Stimulated activated CD4-positive, alpha-beta T cell treated with anti-CD3 and anti-CD28 coated beads, Interleukin-2, amount 100 ng/mL, for 24 hours (primary cell): ENCODE measurements around the gene GORASP2.

Source experiments
- DNase-seq, 2 donors: peaks; one replicate each; pipeline ENCODE4 v3.0.0-alpha.2; 2020

Gene GORASP2

GRCh38 chr2:170924969-170925368 is 4.1 kb upstream of the GORASP2 start:
- no peak for DNase-seq

- no peak for DNase-seq
These were observed 3.1 kb upstream of the GORASP2 start for GRCh38 chr2:170925923-170926322.

GRCh38 chr2:170926743-170927297 is 2.2 kb upstream of the GORASP2 start:
- DNase-seq = no peak

- DNase-seq = peak in 1 of 2 donors; percentile 26
These were observed 823 bp upstream of the GORASP2 start for GRCh38 chr2:170928036-170928823.

- DNase-seq = peak; percentile 54 to 59
These were observed 615 bp downstream of the GORASP2 start for GRCh38 chr2:170929686-170930050.

- peak; percentile 50 to 59 for DNase-seq
These were observed 1.3 kb downstream of the GORASP2 start for GRCh38 chr2:170930131-170930990.

- no peak for DNase-seq
These were observed 1.9 kb downstream of the GORASP2 start for GRCh38 chr2:170930991-170931266.

GRCh38 chr2:170932166-170932565 is 3.1 kb downstream of the GORASP2 start:
- no peak for DNase-seq

- no peak for DNase-seq
These were observed 3.9 kb downstream of the GORASP2 start for GRCh38 chr2:170932948-170933347.

- DNase-seq = no peak
These were observed 8.8 kb downstream of the GORASP2 start for GRCh38 chr2:170937709-170938379.

- DNase-seq = no peak
These were observed 11.0 kb downstream of the GORASP2 start for GRCh38 chr2:170940066-170940465.

- no peak for DNase-seq
These were observed 13.6 kb downstream of the GORASP2 start for GRCh38 chr2:170942615-170943014.

GRCh38 chr2:170943041-170943440 is 14.0 kb downstream of the GORASP2 start:
- no peak for DNase-seq

GRCh38 chr2:170943596-170943995 is 14.5 kb downstream of the GORASP2 start:
- DNase-seq = no peak

GRCh38 chr2:170944545-170944944 is 15.5 kb downstream of the GORASP2 start:
- DNase-seq = no peak

- DNase-seq = no peak
These were observed 20.4 kb downstream of the GORASP2 start for GRCh38 chr2:170949415-170949814.

GRCh38 chr2:170950221-170950761 is 21.2 kb downstream of the GORASP2 start:
- DNase-seq = no peak

GRCh38 chr2:170953941-170954340 is 24.9 kb downstream of the GORASP2 start:
- DNase-seq = no peak

GRCh38 chr2:170963386-170963785 is 34.3 kb downstream of the GORASP2 start:
- no peak for DNase-seq

- no peak for DNase-seq
These were observed 36.6 kb downstream of the GORASP2 start for GRCh38 chr2:170965446-170966225.

GRCh38 chr2:170966648-170967396 is 37.8 kb downstream of the GORASP2 start:
- no peak for DNase-seq

- DNase-seq = no peak
These were observed 38.5 kb downstream of the GORASP2 start for GRCh38 chr2:170967553-170967952.
